Gastroesophageal sphincter (tissue), 3 donors: ENCODE data around the gene C9orf153.

ENCODE experiments used
- POLR2A ChIP-seq, 2 donors: fragments of 450-650 bp; IDR thresholded peaks; one replicate each; pipeline ENCODE4 v1.6.1; 2017; ENCODE audit warnings: antibody characterized with exemption in 2 of 2, mild to moderate bottlenecking in 2 of 2, moderate library complexity in 1 of 2
- POLR2AphosphoS5 ChIP-seq: sonication (generic); formaldehyde crosslinking; IDR thresholded peaks from one replicate; pipeline ENCODE4 v1.6.1; 2017; ENCODE audit warnings: antibody characterized with exemption
- TF ChIP-seq, protein P1 (sequence below), 4 experiments: fragments of 200-600 bp in 2 of 4; fragments of 450-650 bp in 2 of 4; sonication (generic) in 1 of 4; IDR thresholded peaks; one replicate each; pipeline ENCODE4 v1.5.1; 2017 to 2019; ENCODE audit warnings: antibody characterized with exemption in 4 of 4, mild to moderate bottlenecking in 2 of 4, moderate library complexity in 2 of 4

DNA sequence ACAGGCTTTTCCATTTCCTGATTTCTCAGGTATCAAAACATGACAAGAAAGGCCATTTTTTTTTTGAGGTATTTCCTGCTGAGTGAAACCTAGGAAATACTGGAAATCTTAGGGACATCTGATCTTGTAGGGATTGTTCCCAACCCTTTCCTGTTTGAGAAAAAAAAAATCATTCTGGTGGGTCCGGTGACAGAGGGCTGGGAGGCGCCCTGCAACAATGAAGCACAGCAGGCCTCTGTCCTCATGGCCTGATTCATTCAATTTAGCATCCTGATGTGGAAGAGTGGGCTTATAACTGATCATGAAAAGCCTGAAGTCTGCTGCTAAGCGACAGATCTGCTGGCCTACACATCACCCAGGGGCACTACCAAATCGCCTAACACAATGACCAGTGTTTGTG, 3.0 kb upstream of the C9orf153 start:
- TF ChIP-seq, protein P1, sequence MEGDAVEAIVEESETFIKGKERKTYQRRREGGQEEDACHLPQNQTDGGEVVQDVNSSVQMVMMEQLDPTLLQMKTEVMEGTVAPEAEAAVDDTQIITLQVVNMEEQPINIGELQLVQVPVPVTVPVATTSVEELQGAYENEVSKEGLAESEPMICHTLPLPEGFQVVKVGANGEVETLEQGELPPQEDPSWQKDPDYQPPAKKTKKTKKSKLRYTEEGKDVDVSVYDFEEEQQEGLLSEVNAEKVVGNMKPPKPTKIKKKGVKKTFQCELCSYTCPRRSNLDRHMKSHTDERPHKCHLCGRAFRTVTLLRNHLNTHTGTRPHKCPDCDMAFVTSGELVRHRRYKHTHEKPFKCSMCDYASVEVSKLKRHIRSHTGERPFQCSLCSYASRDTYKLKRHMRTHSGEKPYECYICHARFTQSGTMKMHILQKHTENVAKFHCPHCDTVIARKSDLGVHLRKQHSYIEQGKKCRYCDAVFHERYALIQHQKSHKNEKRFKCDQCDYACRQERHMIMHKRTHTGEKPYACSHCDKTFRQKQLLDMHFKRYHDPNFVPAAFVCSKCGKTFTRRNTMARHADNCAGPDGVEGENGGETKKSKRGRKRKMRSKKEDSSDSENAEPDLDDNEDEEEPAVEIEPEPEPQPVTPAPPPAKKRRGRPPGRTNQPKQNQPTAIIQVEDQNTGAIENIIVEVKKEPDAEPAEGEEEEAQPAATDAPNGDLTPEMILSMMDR (IDR thresholded peaks at IDR 0.05) = no peak
- TF ChIP-seq POLR2AphosphoS5 = no peak
- no peak for TF ChIP-seq POLR2A (IDR thresholded peaks at IDR 0.05)
